ENCODE data around the gene TCHP.

DNA sequence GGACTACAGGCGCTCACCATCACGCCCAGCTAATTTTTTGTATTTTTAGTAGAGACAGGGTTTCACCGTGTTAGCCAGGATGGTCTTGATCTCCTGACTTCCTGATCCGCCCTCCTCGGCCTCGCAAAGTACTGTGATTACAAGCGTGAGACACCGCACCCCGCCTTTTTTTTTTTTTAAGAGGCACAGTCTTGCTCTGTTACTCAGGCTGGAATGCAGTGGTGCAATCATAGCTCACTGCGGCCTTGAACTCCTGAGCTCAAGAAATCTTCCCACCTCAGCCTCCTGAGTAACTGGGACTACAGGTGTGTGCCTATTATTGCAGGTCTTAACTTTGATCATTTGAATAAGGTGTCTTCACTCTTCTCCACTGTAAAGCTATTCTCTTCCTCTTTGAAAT, 14.5 kb upstream of the TCHP start:
- no peak for TF ChIP-seq CTCF (IDR thresholded peaks at IDR 0.05)
- TF ChIP-seq EZH2 (IDR thresholded peaks at IDR 0.05; ENCODE audit: borderline replicate concordance, insufficient read depth, low read depth, low read length, poor library complexity, severe bottlenecking), result no peak
